Measurements from ENCODE around the gene OR9A4.
"Not testable (repeated sequence)": the region's sequence is repeated elsewhere in the genome, so short reads cannot be mapped to it uniquely, and the experiment has no call there.

OR9A4 gene

GRCh38 chr7:141916099-141916498 lies at the start of gene OR9A4:
Gene OR9A4, plus strand, starts transcription at chr7:141916399. Its CDS starts 2,477 bp downstream, at chr7:141918876.
- DNase-seq (ENCODE audit: low read depth in 2 of 2): no peak

- DNase-seq (ENCODE audit: low read depth in 2 of 2): no peak
Measured at GRCh38 chr7:141866974-141867373, 49.2 kb upstream of the OR9A4 start.

GRCh38 chr7:141872931-141873330 lies 43.3 kb upstream of the OR9A4 start:
- no peak for DNase-seq (ENCODE audit: low read depth in 2 of 2)

- no peak for DNase-seq (ENCODE audit: low read depth in 2 of 2)
Measured at GRCh38 chr7:141874787-141875186, 41.4 kb upstream of the OR9A4 start.

- no peak for DNase-seq (ENCODE audit: low read depth in 2 of 2)
Measured at GRCh38 chr7:141875453-141875852, 40.7 kb upstream of the OR9A4 start.

- DNase-seq (ENCODE audit: low read depth in 2 of 2): no peak
Measured at GRCh38 chr7:141876371-141876770, 39.8 kb upstream of the OR9A4 start.

GRCh38 chr7:141877365-141877764 lies 38.8 kb upstream of the OR9A4 start:
- DNase-seq (ENCODE audit: low read depth in 2 of 2): no peak

- no peak for DNase-seq (ENCODE audit: low read depth in 2 of 2)
Measured at GRCh38 chr7:141880960-141881359, 35.2 kb upstream of the OR9A4 start.

- no peak for DNase-seq (ENCODE audit: low read depth in 2 of 2)
Measured at GRCh38 chr7:141884539-141885225, 31.5 kb upstream of the OR9A4 start.

- no peak for DNase-seq (ENCODE audit: low read depth in 2 of 2)
Measured at GRCh38 chr7:141889321-141889720, 26.9 kb upstream of the OR9A4 start.

GRCh38 chr7:141891336-141891735 lies 24.9 kb upstream of the OR9A4 start:
- no peak for DNase-seq (ENCODE audit: low read depth in 2 of 2)

- DNase-seq (ENCODE audit: low read depth in 2 of 2): not testable (repeated sequence)
Measured at GRCh38 chr7:141899366-141899765, 16.8 kb upstream of the OR9A4 start.

GRCh38 chr7:141906285-141906684 lies 9.9 kb upstream of the OR9A4 start:
- DNase-seq (ENCODE audit: low read depth in 2 of 2): no peak

- no peak for DNase-seq (ENCODE audit: low read depth in 2 of 2)
Measured at GRCh38 chr7:141911391-141911790, 4.8 kb upstream of the OR9A4 start.

- no peak for DNase-seq (ENCODE audit: low read depth in 2 of 2)
Measured at GRCh38 chr7:141915565-141915964, 634 bp upstream of the OR9A4 start.

GRCh38 chr7:141920281-141920680 lies 4.1 kb downstream of the OR9A4 start:
- no peak for DNase-seq (ENCODE audit: low read depth in 2 of 2)

- no peak for DNase-seq (ENCODE audit: low read depth in 2 of 2)
Measured at GRCh38 chr7:141928146-141928844, 12.1 kb downstream of the OR9A4 start.

- DNase-seq (ENCODE audit: low read depth in 2 of 2): no peak
Measured at GRCh38 chr7:141928845-141929195, 12.6 kb downstream of the OR9A4 start.

GRCh38 chr7:141930211-141930610 lies 14.0 kb downstream of the OR9A4 start:
- no peak for DNase-seq (ENCODE audit: low read depth in 2 of 2)

GRCh38 chr7:141941075-141941474 lies 24.9 kb downstream of the OR9A4 start:
- no peak for DNase-seq (ENCODE audit: low read depth in 2 of 2)

- no peak for DNase-seq (ENCODE audit: low read depth in 2 of 2)
Measured at GRCh38 chr7:141943846-141944245, 27.6 kb downstream of the OR9A4 start.

- no peak for DNase-seq (ENCODE audit: low read depth in 2 of 2)
Measured at GRCh38 chr7:141944811-141945210, 28.6 kb downstream of the OR9A4 start.

GRCh38 chr7:141945356-141945755 lies 29.2 kb downstream of the OR9A4 start:
- no peak for DNase-seq (ENCODE audit: low read depth in 2 of 2)

- DNase-seq (ENCODE audit: low read depth in 2 of 2): no peak
Measured at GRCh38 chr7:141946796-141947195, 30.6 kb downstream of the OR9A4 start, which contains the start of gene CLEC5A. Gene CLEC5A, minus strand, starts transcription at chr7:141946974. Its CDS starts 682 bp downstream, at chr7:141946292.
